HG03066 (cell line): Measurements from ENCODE around the gene RAB26.
"Not testable (repeated sequence)": the region's sequence is repeated elsewhere in the genome, so short reads cannot be mapped to it uniquely, and the experiment has no call there.

ENCODE experiments used
- ATAC-seq: cut with Tn5 transposase; IDR thresholded peaks from one replicate; pipeline ENCODE4 v1.9.1; 2021; ENCODE audit warnings: low read depth; ENCODE audit not compliant: unreplicated experiment

RAB26 gene

GRCh38 chr16:2116428-2116827, 32.0 kb upstream of the RAB26 start:
- ATAC-seq = not testable (repeated sequence)

- ATAC-seq = not testable (repeated sequence)
These were observed 31.1 kb upstream of the RAB26 start for GRCh38 chr16:2117341-2117740.

- ATAC-seq = not testable (repeated sequence)
These were observed 30.3 kb upstream of the RAB26 start for GRCh38 chr16:2117960-2118722.

GRCh38 chr16:2121325-2121724, 27.1 kb upstream of the RAB26 start:
- ATAC-seq = not testable (repeated sequence)

- ATAC-seq = no peak
These were observed 26.6 kb upstream of the RAB26 start for GRCh38 chr16:2121853-2122252.

GRCh38 chr16:2122429-2122828, 26.0 kb upstream of the RAB26 start:
- ATAC-seq = no peak

- ATAC-seq = not testable (repeated sequence)
These were observed 25.3 kb upstream of the RAB26 start for GRCh38 chr16:2122934-2123683.

GRCh38 chr16:2123706-2124376, 24.6 kb upstream of the RAB26 start:
- ATAC-seq = not testable (repeated sequence)

- not testable (repeated sequence) for ATAC-seq
These were observed 24.1 kb upstream of the RAB26 start for GRCh38 chr16:2124377-2124693.

- ATAC-seq = not testable (repeated sequence)
These were observed 23.6 kb upstream of the RAB26 start for GRCh38 chr16:2124694-2125444.

- not testable (repeated sequence) for ATAC-seq
These were observed 22.8 kb upstream of the RAB26 start for GRCh38 chr16:2125609-2126008.

GRCh38 chr16:2126161-2126743, 22.2 kb upstream of the RAB26 start:
- not testable (repeated sequence) for ATAC-seq

- ATAC-seq = not testable (repeated sequence)
These were observed 21.4 kb upstream of the RAB26 start for GRCh38 chr16:2126928-2127556.

GRCh38 chr16:2127630-2128280, 20.7 kb upstream of the RAB26 start:
- ATAC-seq = not testable (repeated sequence)

GRCh38 chr16:2129251-2129650, 19.2 kb upstream of the RAB26 start:
- not testable (repeated sequence) for ATAC-seq

- not testable (repeated sequence) for ATAC-seq
These were observed 18.5 kb upstream of the RAB26 start for GRCh38 chr16:2129890-2130447.

- ATAC-seq = not testable (repeated sequence)
These were observed 14.6 kb upstream of the RAB26 start for GRCh38 chr16:2133797-2134196.

- not testable (repeated sequence) for ATAC-seq
These were observed 13.4 kb upstream of the RAB26 start for GRCh38 chr16:2135071-2135470.
